ENCODE data around the gene RGS7. TPM values are rescaled to one million over a fixed set of nuclear protein-coding genes. Genes with fewer than 3 reads are reported as not detected.
A peak's percentile ranks its signal among the peaks of the same experiment; 100 is the strongest.

RGS7 gene
- total and polyA plus RNA-seq, 9 donors = 0.05 to 0.25 (median 0.10) TPM; not detected in 5

GRCh38 chr1:241079047-241079446 lies 278.0 kb downstream of the RGS7 start:
- no peak overlapping the region for H3K4me3 ChIP-seq (ENCODE audit: low read length)
- H3K4me1 ChIP-seq (ENCODE audit: control insufficient read depth, insufficient read depth, low read length) = no peaks in the 10 kb centered on the region
- H3K27me3 ChIP-seq (ENCODE audit: control insufficient read depth, insufficient read depth, low read length) = no peaks in the 10 kb centered on the region
- H3K36me3 ChIP-seq (ENCODE audit: control insufficient read depth, insufficient read depth, low read length) = no peaks in the 10 kb centered on the region
- DNase-seq = no peak
- WGBS (ENCODE audit: insufficient coverage) = 69% methylated on average over 7 of the region's 8 CpGs
- H3K27ac ChIP-seq (ENCODE audit: low read length) = no peak overlapping the region
- H3K9me3 ChIP-seq (replicated peaks; ENCODE audit: control insufficient read depth, low read depth, low read length) = no peaks in the 10 kb centered on the region

GRCh38 chr1:241077386-241078147 lies 279.4 kb downstream of the RGS7 start:
- no peaks in the 10 kb centered on the region for H3K9me3 ChIP-seq (replicated peaks; ENCODE audit: control insufficient read depth, low read depth, low read length)
- no peaks in the 10 kb centered on the region for H3K4me1 ChIP-seq (ENCODE audit: control insufficient read depth, insufficient read depth, low read length)
- no peak for DNase-seq
- WGBS (ENCODE audit: insufficient coverage) = 61% methylated on average over 3 of the region's 11 CpGs
- no peaks in the 10 kb centered on the region for H3K27me3 ChIP-seq (ENCODE audit: control insufficient read depth, insufficient read depth, low read length)
- no peak overlapping the region for H3K4me3 ChIP-seq (ENCODE audit: low read length)
- H3K36me3 ChIP-seq (ENCODE audit: control insufficient read depth, insufficient read depth, low read length) = no peaks in the 10 kb centered on the region
- no peak overlapping the region for H3K27ac ChIP-seq (ENCODE audit: low read length)

GRCh38 chr1:241074507-241074906 lies 282.5 kb downstream of the RGS7 start:
- H3K4me1 ChIP-seq (ENCODE audit: control insufficient read depth, insufficient read depth, low read length) = no peaks in the 10 kb centered on the region
- peak; percentile 10 for DNase-seq
- no peak overlapping the region for H3K27ac ChIP-seq (ENCODE audit: low read length)
- H3K9me3 ChIP-seq (replicated peaks; ENCODE audit: control insufficient read depth, low read depth, low read length) = no peaks in the 10 kb centered on the region
- WGBS (ENCODE audit: insufficient coverage) = 54% methylated on average over 4 of the region's 6 CpGs
- no peaks in the 10 kb centered on the region for H3K27me3 ChIP-seq (ENCODE audit: control insufficient read depth, insufficient read depth, low read length)
- H3K4me3 ChIP-seq (ENCODE audit: low read length) = no peak overlapping the region
- H3K36me3 ChIP-seq (ENCODE audit: control insufficient read depth, insufficient read depth, low read length) = no peaks in the 10 kb centered on the region

- no peak overlapping the region for H3K27ac ChIP-seq (ENCODE audit: low read length)
- no peaks in the 10 kb centered on the region for H3K4me1 ChIP-seq (ENCODE audit: control insufficient read depth, insufficient read depth, low read length)
- no peak for DNase-seq
- H3K4me3 ChIP-seq (ENCODE audit: low read length) = no peak overlapping the region
- H3K36me3 ChIP-seq (ENCODE audit: control insufficient read depth, insufficient read depth, low read length) = no peaks in the 10 kb centered on the region
- WGBS (ENCODE audit: insufficient coverage) = no CpG with 5 or more reads among the region's 2 CpGs
- no peaks in the 10 kb centered on the region for H3K9me3 ChIP-seq (replicated peaks; ENCODE audit: control insufficient read depth, low read depth, low read length)
- no peaks in the 10 kb centered on the region for H3K27me3 ChIP-seq (ENCODE audit: control insufficient read depth, insufficient read depth, low read length)
Observed at GRCh38 chr1:241068359-241068758, 288.6 kb downstream of the RGS7 start.

- H3K4me3 ChIP-seq (ENCODE audit: low read length) = no peak overlapping the region
- 15% methylated on average over 4 of the region's 5 CpGs for WGBS (ENCODE audit: insufficient coverage)
- H3K4me1 ChIP-seq (ENCODE audit: control insufficient read depth, insufficient read depth, low read length) = no peaks in the 10 kb centered on the region
- H3K27ac ChIP-seq (ENCODE audit: low read length) = no peak overlapping the region
- no peak for DNase-seq
- H3K36me3 ChIP-seq (ENCODE audit: control insufficient read depth, insufficient read depth, low read length) = no peaks in the 10 kb centered on the region
- H3K27me3 ChIP-seq (ENCODE audit: control insufficient read depth, insufficient read depth, low read length) = no peaks in the 10 kb centered on the region
- H3K9me3 ChIP-seq (replicated peaks; ENCODE audit: control insufficient read depth, low read depth, low read length) = no peaks in the 10 kb centered on the region
Observed at GRCh38 chr1:241063276-241063675, 293.7 kb downstream of the RGS7 start.

- Histone ChIP-seq H3K36me3 (ENCODE audit: control insufficient read depth, insufficient read depth, low read length) (no peaks in the 10 kb centered on the region), H3K9me3 (replicated peaks; ENCODE audit: control insufficient read depth, low read depth, low read length) (no peaks in the 10 kb centered on the region), H3K4me3 (ENCODE audit: low read length) (no peak overlapping the region), H3K4me1 (ENCODE audit: control insufficient read depth, insufficient read depth, low read length) (no peaks in the 10 kb centered on the region), H3K27me3 (ENCODE audit: control insufficient read depth, insufficient read depth, low read length) (no peaks in the 10 kb centered on the region), H3K27ac (ENCODE audit: low read length) (no peak overlapping the region)
- no peak for DNase-seq
- WGBS (ENCODE audit: insufficient coverage) = no CpG with 5 or more reads among the region's 3 CpGs
Observed at GRCh38 chr1:241061062-241061461, 295.9 kb downstream of the RGS7 start.

- H3K27me3 ChIP-seq (ENCODE audit: control insufficient read depth, insufficient read depth, low read length) = no peaks in the 10 kb centered on the region
- H3K36me3 ChIP-seq (ENCODE audit: control insufficient read depth, insufficient read depth, low read length) = no peaks in the 10 kb centered on the region
- no peaks in the 10 kb centered on the region for H3K4me1 ChIP-seq (ENCODE audit: control insufficient read depth, insufficient read depth, low read length)
- H3K9me3 ChIP-seq (replicated peaks; ENCODE audit: control insufficient read depth, low read depth, low read length) = no peaks in the 10 kb centered on the region
- H3K4me3 ChIP-seq (ENCODE audit: low read length) = no peak overlapping the region
- no peak overlapping the region for H3K27ac ChIP-seq (ENCODE audit: low read length)
- no peak for DNase-seq
- WGBS (ENCODE audit: insufficient coverage) = 51% methylated on average over 4 of the region's 4 CpGs
Observed at GRCh38 chr1:241048622-241049021, 308.4 kb downstream of the RGS7 start.

GRCh38 chr1:241045659-241046058 lies 311.3 kb downstream of the RGS7 start:
- Histone ChIP-seq H3K9me3 (replicated peaks; ENCODE audit: control insufficient read depth, low read depth, low read length) (no peaks in the 10 kb centered on the region), H3K27ac (ENCODE audit: low read length) (no peak overlapping the region), H3K4me1 (ENCODE audit: control insufficient read depth, insufficient read depth, low read length) (no peaks in the 10 kb centered on the region), H3K4me3 (ENCODE audit: low read length) (no peak overlapping the region), H3K27me3 (ENCODE audit: control insufficient read depth, insufficient read depth, low read length) (no peaks in the 10 kb centered on the region), H3K36me3 (ENCODE audit: control insufficient read depth, insufficient read depth, low read length) (no peaks in the 10 kb centered on the region)
- WGBS (ENCODE audit: insufficient coverage) = 100% methylated on average over 2 of the region's 2 CpGs
- no peak for DNase-seq

- DNase-seq = no peak
- Histone ChIP-seq H3K4me1 (ENCODE audit: control insufficient read depth, insufficient read depth, low read length) (no peaks in the 10 kb centered on the region), H3K27ac (ENCODE audit: low read length) (no peak overlapping the region), H3K9me3 (replicated peaks; ENCODE audit: control insufficient read depth, low read depth, low read length) (no peaks in the 10 kb centered on the region), H3K36me3 (ENCODE audit: control insufficient read depth, insufficient read depth, low read length) (no peaks in the 10 kb centered on the region), H3K27me3 (ENCODE audit: control insufficient read depth, insufficient read depth, low read length) (no peaks in the 10 kb centered on the region), H3K4me3 (ENCODE audit: low read length) (no peak overlapping the region)
- 80% methylated on average over 1 of the region's 9 CpGs for WGBS (ENCODE audit: insufficient coverage)
Observed at GRCh38 chr1:241034203-241034936, 322.6 kb downstream of the RGS7 start.

- DNase-seq = no peak
- no peaks in the 10 kb centered on the region for H3K9me3 ChIP-seq (replicated peaks; ENCODE audit: control insufficient read depth, low read depth, low read length)
- H3K36me3 ChIP-seq (ENCODE audit: control insufficient read depth, insufficient read depth, low read length) = no peaks in the 10 kb centered on the region
- no CpG with 5 or more reads among the region's 3 CpGs for WGBS (ENCODE audit: insufficient coverage)
- H3K4me3 ChIP-seq (ENCODE audit: low read length) = no peak overlapping the region
- no peaks in the 10 kb centered on the region for H3K27me3 ChIP-seq (ENCODE audit: control insufficient read depth, insufficient read depth, low read length)
- no peak overlapping the region for H3K27ac ChIP-seq (ENCODE audit: low read length)
- H3K4me1 ChIP-seq (ENCODE audit: control insufficient read depth, insufficient read depth, low read length) = no peaks in the 10 kb centered on the region
Observed at GRCh38 chr1:241024834-241025233, 332.2 kb downstream of the RGS7 start.
